ENCODE data around the gene ATOX1.

Gene ATOX1

DNA sequence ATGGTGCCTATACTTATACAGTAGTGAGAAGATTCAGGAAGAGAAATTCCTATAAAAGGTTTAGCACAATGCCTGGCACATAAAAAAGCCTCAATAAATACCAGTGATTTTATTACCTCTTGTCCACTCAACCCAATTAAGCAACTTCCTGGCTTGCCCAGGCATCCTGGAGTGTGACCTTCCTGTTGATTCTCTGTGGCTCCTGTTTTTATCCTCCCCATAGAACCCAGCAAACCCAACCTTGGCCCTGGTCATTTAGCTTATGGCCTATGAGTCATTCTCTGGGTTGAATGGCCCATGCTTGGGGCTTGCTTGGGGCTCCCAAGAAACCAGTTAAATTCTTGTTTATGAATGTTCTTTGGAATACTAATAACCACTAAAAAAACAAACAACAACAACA is 50.3 kb downstream of the ATOX1 start:
- no peak for TF ChIP-seq TAF1 (IDR thresholded peaks at IDR 0.05; ENCODE audit: borderline replicate concordance, insufficient read depth, low read length)
- TF ChIP-seq FOXP2 (optimal IDR thresholded peaks at IDR 0.05; ENCODE audit: borderline replicate concordance, extremely low read depth, extremely low read length, insufficient read depth): peak; percentile 27
- TF ChIP-seq, protein P1, sequence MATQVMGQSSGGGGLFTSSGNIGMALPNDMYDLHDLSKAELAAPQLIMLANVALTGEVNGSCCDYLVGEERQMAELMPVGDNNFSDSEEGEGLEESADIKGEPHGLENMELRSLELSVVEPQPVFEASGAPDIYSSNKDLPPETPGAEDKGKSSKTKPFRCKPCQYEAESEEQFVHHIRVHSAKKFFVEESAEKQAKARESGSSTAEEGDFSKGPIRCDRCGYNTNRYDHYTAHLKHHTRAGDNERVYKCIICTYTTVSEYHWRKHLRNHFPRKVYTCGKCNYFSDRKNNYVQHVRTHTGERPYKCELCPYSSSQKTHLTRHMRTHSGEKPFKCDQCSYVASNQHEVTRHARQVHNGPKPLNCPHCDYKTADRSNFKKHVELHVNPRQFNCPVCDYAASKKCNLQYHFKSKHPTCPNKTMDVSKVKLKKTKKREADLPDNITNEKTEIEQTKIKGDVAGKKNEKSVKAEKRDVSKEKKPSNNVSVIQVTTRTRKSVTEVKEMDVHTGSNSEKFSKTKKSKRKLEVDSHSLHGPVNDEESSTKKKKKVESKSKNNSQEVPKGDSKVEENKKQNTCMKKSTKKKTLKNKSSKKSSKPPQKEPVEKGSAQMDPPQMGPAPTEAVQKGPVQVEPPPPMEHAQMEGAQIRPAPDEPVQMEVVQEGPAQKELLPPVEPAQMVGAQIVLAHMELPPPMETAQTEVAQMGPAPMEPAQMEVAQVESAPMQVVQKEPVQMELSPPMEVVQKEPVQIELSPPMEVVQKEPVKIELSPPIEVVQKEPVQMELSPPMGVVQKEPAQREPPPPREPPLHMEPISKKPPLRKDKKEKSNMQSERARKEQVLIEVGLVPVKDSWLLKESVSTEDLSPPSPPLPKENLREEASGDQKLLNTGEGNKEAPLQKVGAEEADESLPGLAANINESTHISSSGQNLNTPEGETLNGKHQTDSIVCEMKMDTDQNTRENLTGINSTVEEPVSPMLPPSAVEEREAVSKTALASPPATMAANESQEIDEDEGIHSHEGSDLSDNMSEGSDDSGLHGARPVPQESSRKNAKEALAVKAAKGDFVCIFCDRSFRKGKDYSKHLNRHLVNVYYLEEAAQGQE (IDR thresholded peaks at IDR 0.05; ENCODE audit: insufficient read depth in 1 of 2, low read depth in 2 of 2, low read length in 2 of 2): 0 out of 4 replicates have a peak, but pooled peaks of 1 of the 2 experiments have one; percentile 23

GRCh38 chr5:151707567-151707966 is 50.9 kb downstream of the ATOX1 start:
- TF ChIP-seq, protein P1 (IDR thresholded peaks at IDR 0.05; ENCODE audit: insufficient read depth in 1 of 2, low read depth in 2 of 2, low read length in 2 of 2): no peak
- no peak for TF ChIP-seq POLR2AphosphoS5 (IDR thresholded peaks at IDR 0.05; ENCODE audit: low read depth, low read length)
- no peak for TF ChIP-seq SIN3A (IDR thresholded peaks at IDR 0.05; ENCODE audit: borderline replicate concordance, insufficient read depth, low read length)

- TF ChIP-seq, protein P1 (IDR thresholded peaks at IDR 0.05; ENCODE audit: insufficient read depth in 1 of 2, low read depth in 2 of 2, low read length in 2 of 2): no peak
- TF ChIP-seq FOXP2 (optimal IDR thresholded peaks at IDR 0.05; ENCODE audit: borderline replicate concordance, extremely low read depth, extremely low read length, insufficient read depth): no peak
- no peak for TF ChIP-seq SIN3A (IDR thresholded peaks at IDR 0.05; ENCODE audit: borderline replicate concordance, insufficient read depth, low read length)
- TF ChIP-seq TAF1 (IDR thresholded peaks at IDR 0.05; ENCODE audit: borderline replicate concordance, insufficient read depth, low read length): no peak
- TF ChIP-seq POLR2AphosphoS5 (IDR thresholded peaks at IDR 0.05; ENCODE audit: low read depth, low read length): no peak
These were observed 51.5 kb downstream of the ATOX1 start for GRCh38 chr5:151706906-151707305.

DNA sequence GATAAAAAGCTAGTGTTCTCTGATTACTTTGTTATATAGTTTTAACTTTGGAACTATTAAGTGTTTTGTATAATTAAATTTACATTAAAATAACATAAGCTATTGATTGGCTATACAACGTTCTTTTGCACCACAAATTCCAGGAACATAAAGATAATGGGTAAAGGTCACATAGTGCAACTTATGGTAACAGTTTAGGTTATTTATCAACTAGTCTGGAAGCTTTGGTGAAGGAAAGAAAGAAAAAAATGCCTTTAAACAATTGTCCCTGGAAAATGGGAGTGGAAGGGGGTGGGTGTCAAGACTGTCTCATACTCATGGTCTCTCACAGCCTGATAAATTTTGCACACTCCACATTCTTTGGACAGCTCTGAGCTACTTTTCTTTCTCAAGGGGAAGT is 54.7 kb downstream of the ATOX1 start:
- no peak for TF ChIP-seq TAF1 (IDR thresholded peaks at IDR 0.05; ENCODE audit: borderline replicate concordance, insufficient read depth, low read length)
- no peak for TF ChIP-seq POLR2AphosphoS5 (IDR thresholded peaks at IDR 0.05; ENCODE audit: low read depth, low read length)
- no peak for TF ChIP-seq FOXP2 (optimal IDR thresholded peaks at IDR 0.05; ENCODE audit: borderline replicate concordance, extremely low read depth, extremely low read length, insufficient read depth)
- no peak for TF ChIP-seq SIN3A (IDR thresholded peaks at IDR 0.05; ENCODE audit: borderline replicate concordance, insufficient read depth, low read length)
- TF ChIP-seq, protein P1 (IDR thresholded peaks at IDR 0.05; ENCODE audit: insufficient read depth in 1 of 2, low read depth in 2 of 2, low read length in 2 of 2): no peak

GRCh38 chr5:151703227-151703626 is 55.2 kb downstream of the ATOX1 start:
- TF ChIP-seq TAF1 (IDR thresholded peaks at IDR 0.05; ENCODE audit: borderline replicate concordance, insufficient read depth, low read length) (no peak), POLR2AphosphoS5 (IDR thresholded peaks at IDR 0.05; ENCODE audit: low read depth, low read length) (no peak), FOXP2 (optimal IDR thresholded peaks at IDR 0.05; ENCODE audit: borderline replicate concordance, extremely low read depth, extremely low read length, insufficient read depth) (no peak), SIN3A (IDR thresholded peaks at IDR 0.05; ENCODE audit: borderline replicate concordance, insufficient read depth, low read length) (no peak)
- TF ChIP-seq, protein P1 (IDR thresholded peaks at IDR 0.05; ENCODE audit: insufficient read depth in 1 of 2, low read depth in 2 of 2, low read length in 2 of 2): no peak

All from PFSK-1 (cell line).